AG04450 (cell line): ENCODE results near the gene FILIP1L. TPM values are rescaled to one million over a fixed set of nuclear protein-coding genes. Genes with fewer than 3 reads are reported as not detected.

Experiments
- CTCF ChIA-PET: fragments of 300-600, 350-600 bp; formaldehyde crosslinking; extraction: SDS; loops from one replicate; lab custom pipeline; 2022; ENCODE audit warnings: antibody characterized with exemption, inconsistent platforms; lab: Charles Lee
- POLR2A ChIA-PET: fragments of 350-600 bp; formaldehyde crosslinking; extraction: SDS; loops from one replicate; lab custom pipeline; 2021; ENCODE audit warnings: antibody characterized with exemption, inconsistent platforms; lab: Yijun Ruan, JAX
- DNase-seq: peaks from one replicate; pipeline ENCODE4 v3.0.0-alpha.2; 2011; ENCODE audit warnings: low read depth, low spot score
- H3K27ac ChIP-seq: one replicate; pipeline ENCODE4 v1.5.1; 2012; ENCODE audit warnings: low read depth, low read length, control low read depth
- H3K27me3 ChIP-seq: one replicate; pipeline ENCODE4 v1.6.0; 2012; ENCODE audit warnings: low read length; ENCODE audit not compliant: control insufficient read depth, insufficient read depth
- H3K4me3 ChIP-seq: 2 replicates; pipeline ENCODE4 v1.5.1; 2011; ENCODE audit warnings: mild to moderate bottlenecking, low read depth, low read length, control low read depth
- H3K9me3 ChIP-seq: 2 replicates; pipeline ENCODE4 v1.5.1; 2012; ENCODE audit warnings: low read length; ENCODE audit not compliant: control insufficient read depth, insufficient read depth
- polyA plus RNA-seq: library from polyadenylated mRNA; depleted of rRNA; stranded (reverse); fragments of >200 nt; gene quantifications from 2 replicates; pipeline ENCODE4 v1.2.3, GENCODE V29; 2011
- TF ChIP-seq, protein P1 (sequence below): IDR thresholded peaks from 2 replicates; pipeline ENCODE4 v1.5.1; 2011; ENCODE audit warnings: low read depth, low read length, control low read depth, inconsistent platforms

The FILIP1L gene
- polyA plus RNA-seq, 1 experiment, result 75.5 TPM

DNA sequence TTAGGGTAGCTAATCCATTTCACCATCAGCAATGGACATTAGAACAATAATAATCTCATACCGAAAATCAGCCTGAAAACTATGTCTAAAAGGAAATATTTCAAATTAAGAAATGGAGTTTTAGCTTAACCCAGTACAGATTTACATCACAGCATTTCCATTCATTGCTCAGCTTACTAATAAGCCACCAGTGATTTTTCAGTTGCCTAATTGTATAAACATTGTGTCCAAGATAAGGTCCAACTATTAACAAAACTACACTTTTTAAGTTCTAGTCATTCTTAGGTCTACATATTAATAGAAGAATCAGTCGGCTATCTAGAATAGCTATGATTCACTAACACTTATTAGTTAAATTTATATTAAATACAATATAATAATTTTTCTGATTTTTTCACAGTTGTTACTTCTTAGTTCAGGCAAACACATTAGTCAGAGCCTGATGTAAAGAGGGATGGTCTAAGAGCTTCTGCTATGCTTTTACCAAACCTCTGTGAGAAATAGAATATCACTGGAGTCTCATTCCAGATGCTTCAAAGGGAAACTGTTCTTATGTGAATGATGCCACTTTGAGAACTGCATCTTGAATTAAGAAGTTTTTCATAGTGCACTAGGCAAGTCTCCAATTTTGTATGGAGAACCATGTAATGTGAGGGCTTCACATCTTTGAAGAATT lies 222.6 kb downstream of the FILIP1L start:
- POLR2A ChIA-PET, result interaction anchor here (1.2 kb wide), 1 partner anchor 93 kb away, joined by 3 read pairs; no protein-coding TSS in a partner anchor
- DNase-seq, result no peak

DNA sequence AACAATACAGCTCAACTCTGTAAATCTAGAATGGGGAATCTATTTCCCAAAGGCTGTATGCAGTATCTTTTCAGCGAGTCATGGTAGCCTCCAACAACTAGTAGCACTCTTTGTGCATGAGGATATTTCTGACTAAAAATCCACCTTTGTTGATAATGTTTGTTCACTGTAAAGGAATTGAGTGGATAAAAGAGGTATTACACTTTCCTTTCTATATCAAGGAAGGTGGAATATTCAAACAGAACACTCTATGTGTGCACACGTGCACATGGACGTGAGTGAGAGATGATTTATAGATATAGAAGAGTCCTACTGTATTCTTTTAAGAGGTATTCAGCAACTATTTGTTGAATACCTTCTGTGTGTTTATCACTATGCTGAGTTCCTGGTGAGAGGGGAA lies 228.4 kb downstream of the FILIP1L start:
- H3K4me3 ChIP-seq, result no peak overlapping the region
- no peak overlapping the region for H3K27ac ChIP-seq
- no peaks in the 10 kb centered on the region for H3K27me3 ChIP-seq
- no peak for DNase-seq
- CTCF ChIA-PET, result no interaction called here
- no peaks in the 10 kb centered on the region for H3K9me3 ChIP-seq
- TF ChIP-seq, protein P1, sequence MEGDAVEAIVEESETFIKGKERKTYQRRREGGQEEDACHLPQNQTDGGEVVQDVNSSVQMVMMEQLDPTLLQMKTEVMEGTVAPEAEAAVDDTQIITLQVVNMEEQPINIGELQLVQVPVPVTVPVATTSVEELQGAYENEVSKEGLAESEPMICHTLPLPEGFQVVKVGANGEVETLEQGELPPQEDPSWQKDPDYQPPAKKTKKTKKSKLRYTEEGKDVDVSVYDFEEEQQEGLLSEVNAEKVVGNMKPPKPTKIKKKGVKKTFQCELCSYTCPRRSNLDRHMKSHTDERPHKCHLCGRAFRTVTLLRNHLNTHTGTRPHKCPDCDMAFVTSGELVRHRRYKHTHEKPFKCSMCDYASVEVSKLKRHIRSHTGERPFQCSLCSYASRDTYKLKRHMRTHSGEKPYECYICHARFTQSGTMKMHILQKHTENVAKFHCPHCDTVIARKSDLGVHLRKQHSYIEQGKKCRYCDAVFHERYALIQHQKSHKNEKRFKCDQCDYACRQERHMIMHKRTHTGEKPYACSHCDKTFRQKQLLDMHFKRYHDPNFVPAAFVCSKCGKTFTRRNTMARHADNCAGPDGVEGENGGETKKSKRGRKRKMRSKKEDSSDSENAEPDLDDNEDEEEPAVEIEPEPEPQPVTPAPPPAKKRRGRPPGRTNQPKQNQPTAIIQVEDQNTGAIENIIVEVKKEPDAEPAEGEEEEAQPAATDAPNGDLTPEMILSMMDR, result no peak
- POLR2A ChIA-PET, result no interaction called here

More for the DNA sequence above, 222.6 kb downstream of the FILIP1L start:
- CTCF ChIA-PET, result interaction anchor here (0.6 to 1.6 kb wide), 3 partner anchors 16 to 1682 kb away, joined by 4 to 5 read pairs (median 5); partner anchors contain the start of gene PCNP
- H3K4me3 ChIP-seq, result no peak overlapping the region
- no peak overlapping the region for H3K27ac ChIP-seq
- no peaks in the 10 kb centered on the region for H3K9me3 ChIP-seq
- H3K27me3 ChIP-seq, result no peaks in the 10 kb centered on the region
- TF ChIP-seq, protein P1, result no peak

DNA sequence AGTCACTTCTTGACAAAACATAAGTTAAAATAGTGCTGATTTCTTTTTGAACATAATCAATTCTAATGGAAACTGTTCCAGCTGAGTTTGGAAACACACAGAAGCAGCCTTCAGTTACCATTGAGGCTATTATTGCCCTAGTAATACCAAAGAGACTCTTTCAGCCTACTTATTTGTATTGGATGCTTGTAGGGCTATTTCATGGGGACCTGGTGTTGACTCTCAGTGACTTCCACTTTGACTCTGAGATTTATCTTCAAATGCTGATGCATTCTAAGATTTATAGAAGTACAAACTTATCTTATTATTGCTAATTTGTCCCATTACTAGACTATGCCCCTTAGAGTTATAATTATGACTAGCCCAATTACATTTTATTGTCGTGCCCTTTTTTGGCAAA lies 229.2 kb downstream of the FILIP1L start:
- DNase-seq, result no peak
- Histone ChIP-seq H3K27ac (no peak overlapping the region), H3K9me3 (no peaks in the 10 kb centered on the region), H3K27me3 (no peaks in the 10 kb centered on the region), H3K4me3 (no peak overlapping the region)
- TF ChIP-seq, protein P1, result no peak
- POLR2A ChIA-PET, result no interaction called here
- CTCF ChIA-PET, result no interaction called here

DNA sequence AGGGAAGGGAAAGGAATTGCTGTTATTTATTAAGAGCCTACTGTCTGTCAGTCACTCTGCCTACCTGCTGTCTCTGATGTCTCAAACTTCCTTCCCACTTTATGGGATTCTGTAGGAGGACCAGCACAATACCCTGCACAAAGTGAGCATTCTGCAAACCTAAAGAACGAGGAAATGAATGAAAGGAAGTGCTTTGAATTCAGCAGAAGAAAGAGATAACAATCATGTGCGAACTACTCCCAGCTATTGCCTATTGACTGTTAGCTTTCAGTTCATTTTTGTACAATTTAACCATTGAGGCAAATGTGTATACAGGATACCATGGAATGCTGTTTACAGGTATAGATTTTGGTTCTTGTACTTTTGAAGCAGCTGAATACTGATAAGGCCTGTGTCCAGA lies 229.8 kb downstream of the FILIP1L start:
- POLR2A ChIA-PET, result no interaction called here
- Histone ChIP-seq H3K9me3 (no peaks in the 10 kb centered on the region), H3K27me3 (no peaks in the 10 kb centered on the region), H3K27ac (no peak overlapping the region), H3K4me3 (no peak overlapping the region)
- CTCF ChIA-PET, result no interaction called here
- DNase-seq, result no peak
- TF ChIP-seq, protein P1, result no peak

DNA sequence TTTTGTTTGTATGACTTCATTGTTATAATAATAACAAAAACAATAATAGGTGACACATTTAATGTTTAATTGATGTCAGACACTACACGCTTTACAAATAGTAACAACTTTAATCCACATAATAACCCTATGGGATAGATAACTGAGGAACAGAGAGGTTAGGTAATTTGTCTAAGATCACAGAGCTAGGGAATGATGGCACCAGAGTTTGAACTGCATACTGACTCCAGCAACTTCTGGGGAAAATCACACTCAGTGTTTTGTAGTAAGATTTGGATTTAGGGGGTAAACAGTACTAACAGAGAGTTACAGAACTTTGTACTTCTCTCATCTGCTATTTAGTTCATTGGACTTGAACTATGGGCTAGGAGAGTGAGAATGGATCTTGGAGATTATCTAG lies 230.6 kb downstream of the FILIP1L start:
- POLR2A ChIA-PET, result no interaction called here

More for the DNA sequence above, 230.6 kb downstream of the FILIP1L start:
- Histone ChIP-seq H3K27me3 (no peaks in the 10 kb centered on the region), H3K27ac (no peak overlapping the region), H3K9me3 (no peaks in the 10 kb centered on the region), H3K4me3 (no peak overlapping the region)
- TF ChIP-seq, protein P1, result no peak
- no peak for DNase-seq
- CTCF ChIA-PET, result no interaction called here
